CD4-positive, alpha-beta T cell treated with Interleukin-4 for 1 hour (primary cell): Measurements from ENCODE around the gene NTSR1.
A peak's percentile ranks its signal among the peaks of the same experiment; 100 is the strongest.

Source experiments
- DNase-seq, 2 donors: peaks; one replicate each; pipeline ENCODE4 v3.0.0-alpha.2; 2020 to 2022

Gene NTSR1

DNA sequence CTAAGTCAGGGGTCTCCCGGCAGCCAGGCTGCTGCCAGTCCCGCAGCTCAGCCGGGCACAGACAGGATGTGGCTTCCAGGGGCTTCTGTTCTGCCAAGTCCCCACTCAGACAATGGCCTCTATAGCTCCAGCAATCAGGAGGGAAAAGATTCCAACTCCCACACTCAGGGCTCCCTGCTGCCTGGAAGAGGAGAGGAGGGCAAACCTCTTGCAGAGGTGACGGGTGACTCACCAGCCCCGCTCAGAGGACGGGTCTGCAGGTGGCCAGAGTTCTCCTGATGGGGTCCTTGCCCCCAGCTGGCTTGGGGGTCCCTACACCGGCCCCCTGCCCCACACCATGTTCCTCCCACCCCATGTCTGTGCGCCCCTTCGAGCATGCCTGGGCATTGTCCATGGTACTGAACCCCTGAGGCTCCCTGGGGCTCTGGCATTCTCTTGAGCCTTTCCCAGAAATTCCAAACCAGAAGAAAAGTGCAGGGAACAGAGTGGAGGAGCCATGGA, 32.6 kb downstream of the NTSR1 start:
- peak in 1 of 2 donors; percentile 8 for DNase-seq

DNA sequence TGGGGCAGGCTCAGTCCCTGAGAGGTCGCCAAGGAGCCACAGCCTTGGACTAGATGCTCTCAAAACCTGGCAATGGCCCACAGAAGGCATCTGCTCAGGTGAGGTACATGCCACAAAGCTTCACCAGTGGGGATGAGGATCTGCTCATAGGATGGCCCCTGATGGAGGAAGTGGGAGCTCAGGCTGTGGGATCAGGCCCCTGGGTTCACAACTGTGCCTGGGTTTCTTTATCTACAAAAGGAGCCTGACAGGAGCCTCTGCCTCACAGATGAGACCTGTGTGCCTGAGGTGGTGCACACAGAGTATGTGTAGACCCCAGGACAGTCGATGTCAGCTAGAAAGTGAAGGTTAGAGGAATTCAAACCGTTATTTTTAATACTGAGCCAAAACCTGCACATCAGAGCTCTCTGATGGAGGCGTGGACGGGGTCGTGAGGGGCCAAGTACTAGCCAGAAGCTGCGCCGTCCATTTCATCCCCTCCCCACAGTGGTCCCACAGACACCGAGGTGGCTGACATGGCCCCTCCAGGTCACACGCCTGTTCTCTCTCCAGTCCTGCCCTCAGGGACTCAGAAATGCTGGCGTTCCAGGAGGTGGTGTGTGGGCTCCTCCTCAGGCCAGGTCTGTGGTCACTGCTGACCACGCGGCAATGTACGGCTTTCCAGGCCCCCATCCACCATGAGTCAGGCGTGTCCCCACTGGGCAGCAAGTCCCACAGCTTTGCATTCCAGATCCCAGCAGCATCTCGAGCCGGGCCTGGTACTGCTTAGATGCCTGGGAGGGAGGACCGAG, 33.3 kb downstream of the NTSR1 start:
- DNase-seq = no peak

DNA sequence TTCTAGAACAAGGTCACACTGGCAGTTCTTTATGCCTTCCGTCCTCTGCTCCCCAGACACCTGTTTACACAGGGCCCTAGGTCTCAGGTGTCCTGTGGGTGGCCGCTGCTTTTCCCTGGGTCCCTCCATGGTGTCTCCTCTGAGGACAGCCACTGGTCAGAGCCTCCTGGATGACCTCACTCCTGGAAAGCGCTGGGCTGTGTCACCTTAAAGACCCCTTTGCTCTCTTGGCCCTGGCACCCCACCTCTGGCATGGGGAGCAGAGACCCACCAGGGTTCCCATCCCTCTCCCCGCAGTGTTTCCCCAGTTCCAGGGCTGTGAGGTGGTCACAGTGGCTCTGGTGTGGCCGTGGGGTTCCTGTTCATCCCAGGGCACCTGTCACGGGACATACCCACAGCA, 33.9 kb downstream of the NTSR1 start:
- DNase-seq = no peak

DNA sequence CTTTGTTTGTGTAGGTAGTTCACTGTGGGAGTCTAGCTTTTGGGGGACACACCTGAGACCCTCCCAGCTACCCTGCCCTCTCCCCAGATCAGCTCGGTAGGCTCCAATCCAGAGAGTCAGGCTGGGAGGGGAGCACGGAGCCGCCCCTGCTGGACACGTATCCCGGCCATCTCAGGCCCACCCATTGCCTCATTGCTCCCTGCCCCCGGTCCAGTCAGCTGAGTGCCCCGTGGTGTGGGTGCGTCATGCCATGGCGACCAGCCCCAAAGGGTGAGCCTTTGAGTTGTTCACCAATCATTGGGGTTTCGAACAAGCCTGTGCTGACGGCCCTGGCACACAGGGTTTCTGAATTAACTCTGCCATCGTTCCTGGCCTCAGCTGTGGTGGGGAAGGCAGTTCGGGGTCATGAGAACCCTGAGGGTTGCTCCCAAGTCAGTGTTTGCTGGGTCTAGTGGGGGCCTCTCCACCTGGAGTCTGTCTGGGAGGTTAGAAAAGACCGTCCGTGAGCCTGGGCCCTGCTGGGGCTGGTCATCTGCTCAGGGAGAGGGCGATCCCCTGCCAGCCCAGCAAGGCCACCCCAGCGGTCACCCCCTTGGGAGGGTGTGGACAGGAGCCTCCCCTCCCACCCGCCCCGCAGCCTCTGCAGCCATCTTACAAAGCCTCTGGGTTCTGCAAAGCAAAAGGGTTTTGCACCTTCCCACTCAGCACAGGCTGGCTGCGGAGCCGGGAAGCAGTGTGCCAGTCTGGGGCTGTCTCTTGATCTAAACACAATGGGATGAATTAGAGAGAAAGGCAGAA, 34.5 kb downstream of the NTSR1 start:
- no peak for DNase-seq

DNA sequence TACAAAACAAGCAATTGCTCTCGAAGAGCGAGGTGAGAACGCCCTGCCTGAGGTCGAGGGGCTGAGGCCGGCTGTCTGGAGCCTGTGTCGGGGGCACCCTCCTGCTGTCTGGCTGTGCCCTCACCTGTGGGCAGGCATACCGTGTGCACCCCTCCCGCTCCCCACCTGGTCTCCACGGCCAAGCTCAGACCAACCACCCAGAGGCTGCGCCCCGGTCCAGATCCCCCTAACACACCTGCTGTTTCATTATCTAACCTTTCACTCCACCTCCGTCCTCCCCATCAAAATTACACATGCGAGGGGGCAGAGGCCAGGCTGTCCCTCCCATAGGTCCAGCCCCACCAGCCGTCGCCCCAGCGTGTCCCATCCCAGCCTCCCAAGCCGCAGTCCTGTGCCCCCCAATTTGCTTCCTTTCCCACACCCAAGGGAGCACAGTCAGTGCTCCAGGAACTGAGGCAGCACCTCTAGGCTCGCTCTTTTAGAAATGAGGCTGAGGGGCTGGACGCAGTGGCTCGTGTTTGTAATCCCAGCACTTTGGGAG, 35.2 kb downstream of the NTSR1 start:
- DNase-seq = no peak

DNA sequence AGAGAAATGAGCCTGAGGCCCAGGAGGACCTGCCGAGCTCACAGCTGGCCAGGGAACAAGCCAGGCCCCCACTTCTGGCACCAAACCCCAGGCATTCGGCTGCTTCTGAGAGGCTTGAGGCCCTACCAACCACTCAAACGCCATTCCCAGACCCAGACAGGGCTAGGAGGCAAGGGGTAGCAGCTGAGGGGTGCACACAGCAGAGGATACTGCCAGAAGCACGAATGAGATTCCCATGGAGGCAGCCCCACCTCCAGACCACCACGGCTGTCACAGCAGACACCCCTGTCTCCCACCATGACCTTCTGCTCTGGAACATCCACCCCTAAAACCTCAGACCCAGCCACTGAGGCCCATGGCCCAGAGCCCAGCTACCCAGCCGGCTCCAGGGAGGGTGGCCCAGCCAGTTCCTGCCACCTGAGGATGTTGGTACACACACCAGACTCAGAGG, 36.1 kb downstream of the NTSR1 start:
- no peak for DNase-seq

DNA sequence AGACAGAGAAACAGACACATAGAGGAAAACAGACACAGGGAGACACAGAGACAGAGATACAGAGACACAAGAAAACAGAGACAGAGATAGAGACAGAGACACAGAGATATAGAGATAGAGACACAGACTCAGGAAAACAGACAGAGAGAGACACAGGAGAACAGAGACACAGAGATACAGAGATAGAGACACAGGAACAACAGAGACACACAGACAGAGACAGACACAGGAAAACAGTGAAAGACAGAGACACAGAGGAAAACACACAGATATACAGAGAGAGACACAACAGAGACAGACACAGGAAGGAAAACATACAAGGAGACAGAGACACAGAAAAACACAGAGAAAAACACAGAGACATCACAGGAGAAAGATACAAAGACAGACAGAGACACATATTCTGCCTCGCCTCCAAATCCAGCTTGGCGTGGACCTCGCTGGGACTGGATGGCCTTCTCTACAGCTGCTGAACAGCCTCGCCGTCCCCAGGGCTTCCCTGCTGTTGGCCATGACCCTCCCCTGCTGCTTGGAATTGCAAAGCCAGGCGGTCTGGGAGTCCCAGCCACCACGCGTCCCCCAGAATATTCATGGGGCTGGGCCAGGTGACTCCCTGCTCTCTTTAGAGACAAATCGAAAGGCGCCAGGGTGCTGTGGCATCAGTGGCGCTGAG, 36.8 kb downstream of the NTSR1 start:
- DNase-seq = no peak

DNA sequence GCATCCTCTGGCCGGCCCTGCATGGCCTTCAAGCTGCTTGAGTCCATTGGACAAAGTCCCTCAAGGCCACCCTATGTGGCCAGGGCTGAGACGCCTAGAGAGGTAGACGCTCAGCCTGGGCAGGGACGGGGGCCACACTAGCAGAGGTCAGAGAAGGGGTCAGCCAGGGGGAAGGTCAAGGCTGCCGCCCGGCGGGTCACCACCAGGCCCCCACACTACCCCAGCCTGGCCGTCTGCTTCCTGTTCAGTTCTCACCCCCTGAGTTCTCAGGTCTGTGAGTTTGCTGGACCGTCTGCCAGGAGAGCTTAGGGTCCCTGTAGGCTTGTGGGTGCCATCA, 37.3 kb downstream of the NTSR1 start:
- DNase-seq = no peak

DNA sequence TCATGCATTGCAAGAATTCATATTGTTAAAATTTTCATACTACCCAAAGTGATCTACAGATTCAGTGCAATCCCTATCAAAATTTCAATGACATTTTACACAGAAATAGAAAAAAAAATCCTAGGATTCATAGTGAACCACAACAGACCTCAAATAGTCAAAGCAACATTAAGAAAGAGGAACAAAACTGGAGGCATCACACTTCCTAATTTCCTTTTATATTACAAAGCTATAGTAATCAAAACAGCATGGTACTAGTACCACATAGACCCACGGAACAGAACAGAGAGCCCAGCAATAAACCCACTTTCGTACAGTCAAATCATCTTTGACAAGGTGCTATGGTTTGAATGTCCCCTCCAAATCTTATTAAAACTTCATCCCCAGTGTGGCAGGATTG, 39.7 kb downstream of the NTSR1 start:
- DNase-seq = no peak

DNA sequence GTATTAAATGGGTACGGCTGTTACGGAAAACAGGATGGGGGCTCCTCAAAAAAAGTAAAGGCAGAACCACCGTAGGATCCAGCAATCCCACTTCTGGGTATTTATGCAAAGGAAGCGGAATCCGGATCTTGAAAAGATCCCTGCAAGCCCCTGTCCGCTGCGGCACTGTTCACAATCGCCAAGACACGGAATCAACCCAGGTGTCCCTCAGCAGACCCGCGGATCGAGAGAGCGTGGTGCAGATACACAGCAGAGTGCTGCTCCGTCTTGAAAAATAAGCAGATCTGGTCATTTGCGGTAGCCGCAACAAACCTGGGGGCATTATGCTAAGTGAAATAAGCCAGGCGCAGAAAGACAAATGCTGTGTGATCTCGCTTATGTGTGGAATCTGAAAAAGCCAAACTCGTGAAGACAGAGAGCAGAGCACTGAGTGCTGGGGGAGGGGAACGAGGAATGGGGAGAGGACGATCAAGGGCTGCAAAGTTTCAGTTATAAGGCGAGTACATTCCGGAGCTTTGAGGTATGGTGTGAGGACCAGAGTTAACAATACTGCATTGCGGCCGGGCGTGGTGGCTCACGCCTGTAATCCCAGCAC, 41.3 kb downstream of the NTSR1 start:
- no peak for DNase-seq

GRCh38 chr20:62751551-62752150, 43.0 kb downstream of the NTSR1 start:
- no peak for DNase-seq

GRCh38 chr20:62752181-62752670, 43.6 kb downstream of the NTSR1 start:
- no peak for DNase-seq

GRCh38 chr20:62752671-62753501, 44.2 kb downstream of the NTSR1 start:
- no peak for DNase-seq

GRCh38 chr20:62753626-62754025, 45.0 kb downstream of the NTSR1 start:
- no peak for DNase-seq

GRCh38 chr20:62754122-62754990, 45.7 kb downstream of the NTSR1 start:
- DNase-seq = no peak

- DNase-seq = no peak
Measured at GRCh38 chr20:62754991-62755356, 46.3 kb downstream of the NTSR1 start.

DNA sequence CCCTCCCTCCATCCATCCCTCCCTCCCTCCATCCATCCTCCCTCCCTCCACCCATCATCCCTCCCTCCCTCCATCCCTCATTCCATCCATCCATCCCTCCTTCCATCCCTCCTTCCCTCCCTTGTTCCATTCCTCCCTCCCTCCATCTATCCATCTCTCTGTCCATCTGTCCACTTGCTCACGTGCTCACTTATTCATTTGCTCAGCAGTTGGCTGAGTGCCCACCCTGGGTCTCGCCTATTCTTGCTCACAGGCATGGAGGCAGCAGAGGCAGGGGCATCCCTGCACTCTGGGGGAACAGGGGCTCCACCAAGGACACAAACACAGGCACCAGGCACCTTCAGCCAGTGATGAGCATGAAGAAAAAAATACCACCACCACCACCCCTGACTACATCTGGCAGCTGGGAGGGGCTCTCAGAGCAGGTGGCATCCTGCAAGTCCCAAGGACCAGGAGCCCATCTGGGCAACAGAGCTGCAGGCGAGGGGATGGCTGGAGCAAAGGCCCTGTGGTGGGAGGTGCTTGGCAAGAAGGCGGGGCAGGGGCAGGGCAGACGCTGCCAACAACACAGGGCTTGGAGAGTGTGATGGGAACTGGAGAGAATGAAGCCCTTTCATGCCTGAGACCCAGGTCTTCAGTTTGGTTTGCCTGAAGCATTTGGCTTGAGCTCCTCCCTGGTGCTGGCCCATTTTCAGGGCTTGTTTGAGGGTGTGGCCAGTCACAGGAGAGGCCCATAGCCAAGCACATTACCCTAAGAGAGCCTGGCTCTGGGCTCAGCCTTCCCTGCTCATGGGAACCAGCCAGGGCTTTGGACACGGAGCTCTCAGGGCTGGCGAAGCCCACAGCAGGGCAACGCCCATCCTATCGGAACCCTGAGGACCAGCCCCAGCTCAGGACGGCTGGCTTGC, 47.4 kb downstream of the NTSR1 start:
- no peak for DNase-seq

DNA sequence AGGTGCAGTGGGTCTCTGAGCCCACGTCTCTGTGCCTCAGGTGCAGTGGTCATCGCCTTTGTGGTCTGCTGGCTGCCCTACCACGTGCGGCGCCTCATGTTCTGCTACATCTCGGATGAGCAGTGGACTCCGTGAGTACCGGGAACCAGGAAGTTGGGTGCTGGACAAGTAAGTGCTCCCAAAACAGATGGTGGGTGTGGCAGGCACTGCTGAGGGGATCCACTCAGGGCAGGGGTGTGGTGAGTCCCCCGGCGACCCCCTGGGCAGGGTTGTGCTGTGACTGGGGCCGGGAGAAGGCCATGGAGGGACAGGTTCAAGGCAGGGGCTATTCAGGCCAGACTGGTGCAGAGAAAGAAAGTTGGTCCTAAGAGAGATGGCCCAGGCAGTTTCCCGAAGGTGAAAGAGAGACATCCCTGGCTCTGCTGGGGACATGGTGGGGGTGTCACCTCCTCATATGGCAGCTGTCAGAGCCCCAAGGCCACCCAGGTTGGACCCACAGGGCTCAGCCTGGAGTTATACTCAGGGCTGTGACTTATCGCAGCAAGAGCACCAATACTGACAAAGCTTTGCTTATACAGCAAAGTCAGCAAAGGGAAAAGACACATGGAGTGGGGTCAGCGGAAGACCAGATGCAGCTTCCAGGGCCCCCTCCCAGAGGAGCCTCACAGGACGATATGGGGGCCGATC, 49.7 kb downstream of the NTSR1 start:
- DNase-seq = no peak

- DNase-seq = no peak
Measured at GRCh38 chr20:62759981-62760431, 51.4 kb downstream of the NTSR1 start.
